ENCODE data around the gene SPRED2.

Gene SPRED2

DNA sequence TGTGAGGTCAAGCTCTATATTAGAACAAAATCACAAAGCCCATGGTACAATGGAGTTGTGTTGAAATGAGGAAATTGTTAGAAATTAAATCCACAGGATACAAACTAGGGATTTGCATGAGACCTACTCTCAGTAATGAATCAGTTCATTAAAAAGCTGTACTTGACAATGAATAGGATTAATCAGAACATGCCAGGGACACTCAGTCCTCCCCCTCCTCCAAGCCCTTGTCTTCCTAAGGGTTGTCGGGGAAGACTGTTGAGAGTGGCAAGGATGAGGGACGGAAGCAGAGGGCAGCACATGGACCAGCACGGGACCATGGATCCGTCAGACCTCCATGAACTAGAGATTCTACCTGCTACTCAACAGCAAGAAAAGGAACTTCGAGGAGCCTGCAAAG lies 39.8 kb downstream of the SPRED2 start:
- H3K36me3 ChIP-seq (ENCODE audit: insufficient read depth, low read depth, low read length), result no peaks in the 10 kb centered on the region
- H3K9me3 ChIP-seq (ENCODE audit: insufficient read depth, low read depth, low read length), result no peaks in the 10 kb centered on the region
- peaks cover 3% of the 10 kb centered on the region for H3K4me1 ChIP-seq (ENCODE audit: insufficient read depth, low read length)
- H3K27ac ChIP-seq (ENCODE audit: low read length), result no peak overlapping the region
- H3K9ac ChIP-seq (ENCODE audit: low read depth, low read length), result no peak overlapping the region
- H3K4me3 ChIP-seq (ENCODE audit: low read length), result no peak overlapping the region
- no peaks in the 10 kb centered on the region for H3K27me3 ChIP-seq (ENCODE audit: insufficient read depth, low read length)

DNA sequence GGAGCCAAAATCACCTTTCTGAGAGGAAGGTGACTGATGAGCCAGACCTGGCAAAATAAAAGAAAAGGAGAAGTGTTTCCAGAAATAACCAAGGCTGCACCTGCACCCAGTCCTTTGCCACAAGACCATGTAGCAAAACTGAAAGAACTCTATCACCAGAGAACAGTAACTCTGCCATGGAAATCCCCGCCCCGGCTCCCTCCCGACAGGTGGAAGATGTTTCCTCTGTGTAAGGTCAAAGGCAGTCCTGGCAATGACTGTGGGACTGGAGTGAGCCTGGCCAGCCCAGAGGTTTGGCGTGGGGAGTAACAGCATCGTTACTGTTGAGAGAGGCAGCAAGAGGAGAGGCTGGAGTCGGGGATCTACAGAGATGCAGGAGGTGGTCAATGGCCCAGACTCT lies 42.3 kb downstream of the SPRED2 start:
- Histone ChIP-seq H3K9ac (ENCODE audit: low read depth, low read length) (no peak overlapping the region), H3K4me1 (ENCODE audit: insufficient read depth, low read length) (peaks cover 3% of the 10 kb centered on the region), H3K9me3 (ENCODE audit: insufficient read depth, low read depth, low read length) (no peaks in the 10 kb centered on the region), H3K36me3 (ENCODE audit: insufficient read depth, low read depth, low read length) (no peaks in the 10 kb centered on the region), H3K4me3 (ENCODE audit: low read length) (no peak overlapping the region), H3K27ac (ENCODE audit: low read length) (no peak overlapping the region), H3K27me3 (ENCODE audit: insufficient read depth, low read length) (no peaks in the 10 kb centered on the region)

DNA sequence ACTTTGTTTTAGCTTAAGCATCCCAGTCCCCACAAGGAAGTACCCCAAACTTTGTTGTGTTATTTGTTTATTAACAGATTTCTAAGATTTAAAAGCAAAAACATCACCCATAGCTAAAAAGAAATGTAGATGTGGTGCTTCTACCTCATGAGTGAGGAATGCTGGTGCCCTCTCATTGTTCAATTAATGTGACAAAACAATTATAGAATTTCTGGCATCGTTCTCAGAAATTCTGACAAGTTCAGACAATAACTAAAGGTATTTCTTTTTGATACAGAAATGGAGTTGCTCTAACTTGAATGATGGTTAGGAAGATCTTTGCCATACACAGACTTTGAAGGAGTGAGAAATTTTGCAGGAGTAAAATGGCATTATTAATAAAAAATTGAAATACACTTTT lies 42.9 kb downstream of the SPRED2 start:
- Histone ChIP-seq H3K36me3 (ENCODE audit: insufficient read depth, low read depth, low read length) (no peaks in the 10 kb centered on the region), H3K9ac (ENCODE audit: low read depth, low read length) (no peak overlapping the region), H3K4me3 (ENCODE audit: low read length) (no peak overlapping the region), H3K27me3 (ENCODE audit: insufficient read depth, low read length) (no peaks in the 10 kb centered on the region), H3K27ac (ENCODE audit: low read length) (no peak overlapping the region), H3K9me3 (ENCODE audit: insufficient read depth, low read depth, low read length) (no peaks in the 10 kb centered on the region), H3K4me1 (ENCODE audit: insufficient read depth, low read length) (no peaks in the 10 kb centered on the region; the same call in 1 of the 2 replicates)

DNA sequence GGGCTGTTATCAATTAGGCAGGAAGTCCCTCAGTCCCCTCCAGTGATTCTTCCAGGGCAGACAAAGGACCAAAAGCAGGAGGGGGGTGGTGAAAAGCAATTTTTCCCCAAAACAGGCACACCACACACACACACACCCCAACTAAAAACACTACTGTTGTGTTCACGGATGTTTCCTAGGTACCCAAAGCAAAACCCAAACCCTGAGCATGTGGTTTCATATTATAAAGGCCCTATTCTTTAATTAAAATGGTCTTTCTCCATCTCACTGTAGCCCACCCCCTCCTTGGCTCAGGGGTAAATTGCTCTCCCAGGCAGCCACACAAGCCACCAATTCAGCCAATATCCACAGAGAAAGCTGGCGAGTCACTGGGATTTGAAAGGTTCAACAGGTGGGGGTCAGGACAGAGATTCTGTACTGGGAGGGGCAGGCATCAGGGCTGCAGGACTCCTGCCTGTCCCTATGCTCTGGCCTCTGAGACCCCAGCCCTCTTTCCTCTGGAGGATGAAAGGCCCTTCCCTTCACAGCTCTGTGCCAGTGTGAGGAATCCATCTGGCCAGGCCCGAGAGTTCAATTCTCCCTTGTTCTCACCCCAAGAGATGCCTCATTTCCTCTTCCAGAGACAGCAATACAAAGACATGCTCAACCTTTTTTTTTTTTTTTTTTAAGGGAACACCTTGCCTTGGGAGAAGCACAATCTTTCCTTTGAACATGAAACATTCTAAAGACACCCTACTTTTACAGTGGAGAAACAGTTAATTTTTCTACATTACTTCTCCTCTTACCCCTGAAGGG lies 43.6 kb downstream of the SPRED2 start:
- Histone ChIP-seq H3K27me3 (ENCODE audit: insufficient read depth, low read length) (no peaks in the 10 kb centered on the region), H3K9ac (ENCODE audit: low read depth, low read length) (no peak overlapping the region), H3K4me1 (ENCODE audit: insufficient read depth, low read length) (no peaks in the 10 kb centered on the region; the same call in 1 of the 2 replicates), H3K36me3 (ENCODE audit: insufficient read depth, low read depth, low read length) (no peaks in the 10 kb centered on the region), H3K4me3 (ENCODE audit: low read length) (no peak overlapping the region), H3K9me3 (ENCODE audit: insufficient read depth, low read depth, low read length) (no peaks in the 10 kb centered on the region), H3K27ac (ENCODE audit: low read length) (no peak overlapping the region)

DNA sequence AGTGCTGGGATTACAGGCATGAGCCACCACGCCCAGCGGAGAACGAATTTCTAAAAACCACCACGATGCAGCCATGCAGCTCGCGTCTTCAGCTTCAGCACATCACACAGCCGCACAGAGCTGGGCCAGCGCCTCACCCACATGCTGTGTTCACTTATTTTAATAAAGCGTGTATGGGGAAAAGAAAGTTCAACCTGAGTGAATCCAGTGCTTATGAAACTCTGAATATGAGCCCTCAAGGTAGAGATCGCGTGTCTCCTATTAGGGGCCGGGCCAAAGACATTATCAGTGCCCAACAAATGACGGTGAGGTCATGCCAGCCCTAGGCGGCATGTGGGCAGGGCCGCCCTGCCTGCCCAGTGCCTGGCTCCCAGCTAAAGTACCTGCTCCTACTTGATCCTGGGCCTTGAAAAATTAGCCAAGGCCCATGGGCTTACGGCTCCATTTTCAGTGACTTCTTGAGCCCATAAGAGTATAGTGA lies 44.3 kb downstream of the SPRED2 start:
- Histone ChIP-seq H3K27me3 (ENCODE audit: insufficient read depth, low read length) (no peaks in the 10 kb centered on the region), H3K9ac (ENCODE audit: low read depth, low read length) (no peak overlapping the region), H3K4me3 (ENCODE audit: low read length) (no peak overlapping the region), H3K4me1 (ENCODE audit: insufficient read depth, low read length) (peaks cover under 1% of the 10 kb centered on the region; the same call in 1 of the 2 replicates), H3K27ac (ENCODE audit: low read length) (no peak overlapping the region), H3K36me3 (ENCODE audit: insufficient read depth, low read depth, low read length) (no peaks in the 10 kb centered on the region), H3K9me3 (ENCODE audit: insufficient read depth, low read depth, low read length) (no peaks in the 10 kb centered on the region)

DNA sequence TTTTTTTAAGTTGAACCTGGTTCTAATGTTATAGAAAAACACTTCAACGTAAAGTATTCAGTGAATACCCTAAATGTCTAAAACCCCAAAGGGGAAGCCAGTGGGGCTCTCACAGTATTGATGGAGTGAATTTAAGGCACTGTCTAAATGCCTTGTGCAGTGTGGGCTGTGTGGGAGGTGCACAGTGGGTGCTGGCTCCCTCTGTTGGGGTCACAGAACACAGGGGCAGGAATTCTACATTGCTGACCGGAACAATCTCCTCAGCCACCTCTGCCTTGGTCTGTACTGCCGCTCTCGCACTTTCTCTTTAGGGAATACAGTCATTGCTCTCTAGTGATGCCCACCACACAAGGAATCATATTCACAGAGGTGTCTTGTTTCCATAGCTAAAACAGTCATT lies 45.4 kb downstream of the SPRED2 start:
- Histone ChIP-seq H3K9me3 (ENCODE audit: insufficient read depth, low read depth, low read length) (no peaks in the 10 kb centered on the region), H3K36me3 (ENCODE audit: insufficient read depth, low read depth, low read length) (no peaks in the 10 kb centered on the region), H3K27me3 (ENCODE audit: insufficient read depth, low read length) (no peaks in the 10 kb centered on the region), H3K27ac (ENCODE audit: low read length) (no peak overlapping the region), H3K4me3 (ENCODE audit: low read length) (no peak overlapping the region), H3K4me1 (ENCODE audit: insufficient read depth, low read length) (peaks cover 3% of the 10 kb centered on the region; the same call in 1 of the 2 replicates), H3K9ac (ENCODE audit: low read depth, low read length) (no peak overlapping the region)

DNA sequence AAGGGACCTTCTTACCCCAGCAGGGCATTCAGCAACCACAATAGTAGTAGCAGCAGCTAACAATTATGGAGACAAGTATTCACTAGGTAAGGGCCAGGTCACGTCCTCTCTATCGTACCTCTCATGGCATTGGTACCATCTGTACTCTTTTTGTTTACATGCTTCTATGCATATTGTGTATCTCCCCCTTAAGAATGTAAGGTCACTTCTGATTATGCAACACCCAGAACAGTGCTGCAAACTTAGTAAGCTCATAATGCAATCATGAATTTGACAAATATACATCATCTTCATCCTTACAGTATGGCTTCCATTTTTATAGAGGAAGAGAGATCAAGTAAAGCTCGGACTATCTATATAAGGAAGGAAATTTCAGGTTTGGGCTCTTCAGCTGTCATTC lies 46.1 kb downstream of the SPRED2 start:
- no peak overlapping the region for H3K4me3 ChIP-seq (ENCODE audit: low read length)
- H3K36me3 ChIP-seq (ENCODE audit: insufficient read depth, low read depth, low read length), result no peaks in the 10 kb centered on the region
- H3K9ac ChIP-seq (ENCODE audit: low read depth, low read length), result no peak overlapping the region
- peaks cover 3% of the 10 kb centered on the region; the same call in 1 of the 2 replicates for H3K4me1 ChIP-seq (ENCODE audit: insufficient read depth, low read length)
- H3K27me3 ChIP-seq (ENCODE audit: insufficient read depth, low read length), result no peaks in the 10 kb centered on the region
- no peak overlapping the region for H3K27ac ChIP-seq (ENCODE audit: low read length)
- H3K9me3 ChIP-seq (ENCODE audit: insufficient read depth, low read depth, low read length), result no peaks in the 10 kb centered on the region

DNA sequence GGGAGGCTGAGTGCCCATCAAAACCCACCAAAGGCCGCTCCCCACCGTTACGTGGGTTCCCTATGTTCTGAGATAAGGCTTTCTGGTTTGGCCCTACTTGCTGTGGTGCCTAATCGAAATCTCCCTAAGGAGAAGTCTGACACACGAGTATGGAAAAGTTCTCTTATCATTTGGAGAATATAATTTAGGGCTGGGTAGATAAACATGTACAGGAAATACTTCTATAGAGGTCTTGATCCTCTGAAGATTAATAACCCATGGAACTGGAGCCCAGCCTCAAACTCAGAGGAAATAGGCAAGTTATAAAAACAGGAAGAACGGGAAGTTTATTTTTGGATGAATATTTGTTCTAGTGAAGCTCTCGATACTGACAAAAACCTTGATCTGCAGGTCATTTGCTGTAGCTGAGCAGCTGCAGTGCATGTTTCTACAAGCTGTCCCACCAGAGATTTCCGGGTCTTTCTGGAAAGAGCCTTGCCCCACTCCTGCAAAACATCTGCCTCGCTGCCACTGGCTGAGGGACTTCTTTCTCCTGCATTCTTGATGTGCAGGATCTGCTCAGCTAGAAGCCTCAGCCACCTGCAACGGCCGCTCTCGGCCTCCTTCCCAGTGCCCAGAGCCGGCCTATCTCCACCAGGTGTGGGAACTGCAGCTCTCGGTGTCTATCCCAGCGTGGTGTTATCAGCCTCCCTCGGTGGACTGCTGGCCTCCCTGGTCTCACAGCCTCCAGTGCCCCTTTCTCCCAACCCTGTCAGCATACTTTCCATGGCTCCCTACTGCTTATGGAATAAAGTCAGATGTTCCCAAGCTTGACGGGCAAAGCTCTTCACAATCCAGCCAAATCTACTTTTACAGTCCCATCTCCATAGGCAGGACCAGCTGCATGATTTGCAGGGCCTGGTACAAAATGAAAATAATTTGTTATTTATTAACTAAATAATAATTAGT lies 48.6 kb downstream of the SPRED2 start:
- Histone ChIP-seq H3K27ac (ENCODE audit: low read length) (no peak overlapping the region), H3K9ac (ENCODE audit: low read depth, low read length) (no peak overlapping the region), H3K4me1 (ENCODE audit: insufficient read depth, low read length) (peaks cover 3% of the 10 kb centered on the region; the same call in 1 of the 2 replicates), H3K36me3 (ENCODE audit: insufficient read depth, low read depth, low read length) (no peaks in the 10 kb centered on the region), H3K9me3 (ENCODE audit: insufficient read depth, low read depth, low read length) (no peaks in the 10 kb centered on the region), H3K4me3 (ENCODE audit: low read length) (no peak overlapping the region), H3K27me3 (ENCODE audit: insufficient read depth, low read length) (no peaks in the 10 kb centered on the region)

DNA sequence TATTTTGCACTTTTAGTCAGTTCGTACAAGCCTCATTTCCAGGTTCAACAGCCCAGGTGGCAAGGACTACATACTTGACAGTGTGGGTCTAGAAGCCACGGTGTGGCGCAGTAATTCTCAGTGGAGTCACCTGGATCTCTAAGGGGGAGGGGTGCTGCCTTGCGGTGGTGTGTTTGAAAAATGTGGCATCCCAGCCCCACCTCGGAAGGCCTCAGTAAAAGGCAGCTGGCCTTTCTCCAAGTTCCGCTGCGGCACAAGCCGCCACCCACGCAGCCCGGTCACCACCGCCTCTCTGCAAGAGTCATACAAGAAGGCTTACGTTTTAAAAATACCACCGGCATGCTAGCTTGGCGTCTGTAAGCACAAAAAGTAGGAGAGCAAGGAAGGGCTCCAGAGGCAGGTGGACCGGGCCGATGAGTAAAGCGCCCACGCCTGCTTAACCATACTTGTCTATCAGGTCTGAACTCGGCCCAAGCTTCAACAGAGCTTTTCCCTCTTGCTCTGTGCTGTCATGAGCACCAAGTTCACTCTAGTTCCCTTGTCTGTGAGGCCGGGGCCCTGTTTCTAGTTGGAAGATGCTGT lies 49.5 kb downstream of the SPRED2 start:
- Histone ChIP-seq H3K27me3 (ENCODE audit: insufficient read depth, low read length) (no peaks in the 10 kb centered on the region), H3K9me3 (ENCODE audit: insufficient read depth, low read depth, low read length) (no peaks in the 10 kb centered on the region), H3K4me1 (ENCODE audit: insufficient read depth, low read length) (peaks cover 7% of the 10 kb centered on the region), H3K4me3 (ENCODE audit: low read length) (no peak overlapping the region), H3K36me3 (ENCODE audit: insufficient read depth, low read depth, low read length) (no peaks in the 10 kb centered on the region), H3K9ac (ENCODE audit: low read depth, low read length) (no peak overlapping the region), H3K27ac (ENCODE audit: low read length) (no peak overlapping the region)

DNA sequence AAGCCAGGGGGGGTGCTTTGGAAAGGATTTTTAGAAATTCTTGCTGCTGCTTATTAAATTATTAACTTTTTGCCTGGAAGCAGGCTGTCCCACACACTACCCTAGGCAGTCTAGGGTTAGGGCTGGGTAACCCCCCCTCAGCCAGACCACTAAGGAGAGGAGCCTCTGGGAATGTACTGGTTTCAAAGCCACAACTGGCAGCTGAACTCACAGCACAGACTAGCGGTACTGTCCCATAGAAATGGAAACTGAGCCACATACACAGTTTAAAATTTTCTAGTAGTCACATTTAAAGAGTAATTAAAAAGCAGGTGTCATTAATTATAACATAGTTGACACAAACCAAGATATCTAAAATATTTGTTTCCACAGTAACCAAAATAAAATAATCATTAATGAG lies 50.1 kb downstream of the SPRED2 start:
- Histone ChIP-seq H3K27me3 (ENCODE audit: insufficient read depth, low read length) (no peaks in the 10 kb centered on the region), H3K27ac (ENCODE audit: low read length) (no peak overlapping the region)

DNA sequence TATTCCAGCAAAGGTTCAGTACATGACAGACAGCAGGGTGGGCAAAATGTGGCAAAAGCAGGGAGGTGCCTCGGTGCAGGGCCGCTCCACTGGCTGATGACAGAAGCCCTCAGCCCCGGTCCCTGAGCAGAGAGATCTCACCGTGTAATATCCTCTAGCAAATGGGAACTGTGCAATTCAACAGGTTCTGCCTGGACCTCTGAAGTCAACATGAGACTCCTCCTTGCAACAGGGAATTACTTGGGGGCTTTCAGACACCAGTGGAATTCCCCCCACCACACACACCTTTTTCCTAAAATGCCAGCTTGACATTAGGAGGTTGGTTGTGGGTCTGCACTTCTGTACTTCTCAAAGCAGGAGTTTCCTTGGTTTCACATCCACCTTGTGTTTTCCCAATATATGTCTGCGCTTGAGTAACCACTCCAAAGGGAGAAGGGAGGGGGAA lies 50.8 kb downstream of the SPRED2 start:
- Histone ChIP-seq H3K27me3 (ENCODE audit: insufficient read depth, low read length) (no peaks in the 10 kb centered on the region), H3K27ac (ENCODE audit: low read length) (no peak overlapping the region), H3K36me3 (ENCODE audit: insufficient read depth, low read depth, low read length) (no peaks in the 10 kb centered on the region), H3K4me1 (ENCODE audit: insufficient read depth, low read length) (peaks cover 13% of the 10 kb centered on the region), H3K9ac (ENCODE audit: low read depth, low read length) (no peak overlapping the region), H3K9me3 (ENCODE audit: insufficient read depth, low read depth, low read length) (no peaks in the 10 kb centered on the region), H3K4me3 (ENCODE audit: low read length) (no peak overlapping the region)

More for the DNA sequence above, 50.1 kb downstream of the SPRED2 start:
- H3K9me3 ChIP-seq (ENCODE audit: insufficient read depth, low read depth, low read length), result no peaks in the 10 kb centered on the region
- peaks cover 13% of the 10 kb centered on the region for H3K4me1 ChIP-seq (ENCODE audit: insufficient read depth, low read length)
- no peaks in the 10 kb centered on the region for H3K36me3 ChIP-seq (ENCODE audit: insufficient read depth, low read depth, low read length)
- no peak overlapping the region for H3K4me3 ChIP-seq (ENCODE audit: low read length)
- H3K9ac ChIP-seq (ENCODE audit: low read depth, low read length), result no peak overlapping the region

Data from iPS-20b (cell line).